KG1 (cell line): ENCODE data around the gene BUB1.
"Not testable (repeated sequence)": the region's sequence is repeated elsewhere in the genome, so short reads cannot be mapped to it uniquely, and the experiment has no call there.

Source experiments
- DNase-seq: peaks from one replicate; lab custom pipeline; 2025; lab: John Stamatoyannopoulos, UW

Gene BUB1

GRCh38 chr2:110677530-110678456 lies at the start of gene BUB1:
Gene BUB1, minus strand, starts transcription at chr2:110678063. Its CDS starts 68 bp downstream, at chr2:110677995.
- peak; percentile 88 for DNase-seq

GRCh38 chr2:110726285-110726684 lies 48.4 kb upstream of the BUB1 start:
- no peak for DNase-seq

GRCh38 chr2:110725859-110726258 lies 48.0 kb upstream of the BUB1 start:
- DNase-seq = no peak

GRCh38 chr2:110725370-110725769 lies 47.5 kb upstream of the BUB1 start:
- DNase-seq = no peak

GRCh38 chr2:110724820-110725219 lies 47.0 kb upstream of the BUB1 start:
- DNase-seq = no peak

GRCh38 chr2:110720547-110720946 lies 42.7 kb upstream of the BUB1 start:
- no peak for DNase-seq

- DNase-seq = no peak
Observed at GRCh38 chr2:110718990-110719389, 41.1 kb upstream of the BUB1 start.

GRCh38 chr2:110718382-110718781 lies 40.5 kb upstream of the BUB1 start:
- DNase-seq = no peak

- no peak for DNase-seq
Observed at GRCh38 chr2:110717734-110718133, 39.9 kb upstream of the BUB1 start.

- DNase-seq = no peak
Observed at GRCh38 chr2:110716959-110717645, 39.2 kb upstream of the BUB1 start.

- DNase-seq = no peak
Observed at GRCh38 chr2:110714452-110715224, 36.8 kb upstream of the BUB1 start.

- no peak for DNase-seq
Observed at GRCh38 chr2:110713513-110714362, 35.9 kb upstream of the BUB1 start.

- no peak for DNase-seq
Observed at GRCh38 chr2:110712737-110713136, 34.9 kb upstream of the BUB1 start.

- DNase-seq = no peak
Observed at GRCh38 chr2:110708455-110708854, 30.6 kb upstream of the BUB1 start.

GRCh38 chr2:110707386-110707965 lies 29.6 kb upstream of the BUB1 start:
- DNase-seq = no peak

GRCh38 chr2:110702514-110703380 lies 24.9 kb upstream of the BUB1 start:
- DNase-seq = no peak

- not testable (repeated sequence) for DNase-seq
Observed at GRCh38 chr2:110698253-110698652, 20.4 kb upstream of the BUB1 start.

- DNase-seq = not testable (repeated sequence)
Observed at GRCh38 chr2:110695146-110695898, 17.5 kb upstream of the BUB1 start.

- DNase-seq = no peak
Observed at GRCh38 chr2:110691612-110692258, 13.9 kb upstream of the BUB1 start.
